Measurements from ENCODE around the gene MAP3K7.
A peak's percentile ranks its signal among the peaks of the same experiment; 100 is the strongest.

Gene MAP3K7

DNA sequence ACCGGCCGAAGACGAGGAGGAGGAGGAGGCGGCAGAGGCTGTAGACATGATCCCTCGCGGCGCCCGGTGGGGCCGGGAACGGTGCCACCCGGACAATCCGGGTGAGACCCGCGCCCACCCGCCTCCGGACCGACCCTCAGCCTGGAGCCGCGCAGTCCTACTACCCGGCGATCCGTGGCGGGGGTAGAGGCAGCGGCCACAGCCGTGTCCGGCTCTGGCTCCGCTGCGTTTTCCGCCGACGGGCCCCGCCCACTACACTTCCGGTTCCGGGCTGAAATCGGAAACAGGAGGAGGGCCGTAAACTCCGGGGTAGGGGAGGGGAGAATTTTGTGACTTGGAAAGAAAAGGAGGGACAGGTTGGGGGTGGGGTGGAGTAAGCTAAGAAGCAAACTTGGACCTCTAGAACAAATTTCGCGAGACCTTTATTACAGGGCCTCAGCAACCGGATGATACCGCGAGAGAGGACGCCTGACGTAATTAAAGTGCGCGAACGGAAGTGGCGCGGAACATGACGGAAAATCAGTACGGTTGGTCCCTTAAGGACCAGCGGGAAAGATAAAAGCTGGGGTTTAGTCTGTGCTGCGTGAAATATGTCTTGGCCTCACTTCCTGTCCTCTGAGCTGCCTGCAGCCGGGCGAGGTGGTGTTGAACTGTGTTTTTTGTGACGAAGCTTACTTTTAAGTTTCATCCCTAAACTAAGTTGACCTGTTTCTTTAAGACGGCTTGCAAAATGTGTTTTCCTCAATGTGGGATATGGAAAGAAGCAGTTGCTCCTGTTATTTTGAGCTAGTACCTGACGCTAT is at the start of gene MAP3K7:
Gene MAP3K7 (minus strand): TSS at position 237 of the 803 bp plus-strand sequence. CDS start 189 bp downstream, at position 48.
- Histone ChIP-seq H3K9ac (ENCODE audit: low read length in 5 of 5) (peak within 1 kb of the TSS; percentile 91 to 99 (median 97)), H3K27me3 (ENCODE audit: control insufficient read depth in 5 of 5, insufficient read depth in 4 of 5, low read length in 5 of 5) (peaks cover 0 to 4% (median 3%) of the 10 kb centered on the region in 5 donors), H3K4me1 (ENCODE audit: control insufficient read depth in 5 of 5, insufficient read depth in 5 of 5, low read length in 5 of 5) (peaks cover 0 to 30% (median 27%) of the 10 kb centered on the region in 5 donors), H3K27ac (ENCODE audit: low read depth, low read length) (peak within 1 kb of the TSS; percentile 93), H3K9me3 (ENCODE audit: control insufficient read depth in 5 of 5, low read length in 5 of 5) (no peaks in the 10 kb centered on the region), H3K4me3 (ENCODE audit: low read depth in 1 of 5, low read length in 5 of 5) (peak within 1 kb of the TSS; percentile 86 to 99 (median 95)), H3K36me3 (ENCODE audit: control insufficient read depth in 5 of 5, insufficient read depth in 5 of 5, low read length in 5 of 5) (no peaks in the 10 kb centered on the region)

DNA sequence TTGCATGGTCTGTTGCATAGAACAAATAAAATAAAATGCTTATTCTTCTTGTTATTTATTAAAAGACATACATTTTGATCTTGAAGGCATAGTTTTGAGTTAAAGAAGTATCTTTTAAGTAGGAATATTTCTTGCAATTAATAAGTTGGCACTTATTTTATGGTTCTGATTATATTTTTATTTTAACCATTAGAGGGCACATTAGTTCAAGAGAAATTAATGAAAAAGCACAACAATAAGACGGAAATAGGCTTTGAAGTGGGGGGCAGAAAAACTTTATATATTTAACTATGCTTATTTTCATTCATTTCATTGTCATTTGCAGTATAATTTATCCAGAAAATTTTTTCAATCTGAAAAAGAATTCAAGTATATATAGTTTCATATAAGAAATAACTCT is 44.2 kb upstream of the MAP3K7 start:
- no peak overlapping the region for H3K9ac ChIP-seq (ENCODE audit: low read length in 5 of 5)
- no peaks in the 10 kb centered on the region for H3K4me1 ChIP-seq (ENCODE audit: control insufficient read depth in 5 of 5, insufficient read depth in 5 of 5, low read length in 5 of 5)
- no peaks in the 10 kb centered on the region for H3K9me3 ChIP-seq (ENCODE audit: control insufficient read depth in 5 of 5, low read length in 5 of 5)
- H3K27ac ChIP-seq (ENCODE audit: low read depth, low read length), result no peak overlapping the region
- no peaks in the 10 kb centered on the region for H3K36me3 ChIP-seq (ENCODE audit: control insufficient read depth in 5 of 5, insufficient read depth in 5 of 5, low read length in 5 of 5)
- H3K27me3 ChIP-seq (ENCODE audit: control insufficient read depth in 5 of 5, insufficient read depth in 4 of 5, low read length in 5 of 5), result no peaks in the 10 kb centered on the region
- H3K4me3 ChIP-seq (ENCODE audit: low read depth in 1 of 5, low read length in 5 of 5), result no peak overlapping the region

DNA sequence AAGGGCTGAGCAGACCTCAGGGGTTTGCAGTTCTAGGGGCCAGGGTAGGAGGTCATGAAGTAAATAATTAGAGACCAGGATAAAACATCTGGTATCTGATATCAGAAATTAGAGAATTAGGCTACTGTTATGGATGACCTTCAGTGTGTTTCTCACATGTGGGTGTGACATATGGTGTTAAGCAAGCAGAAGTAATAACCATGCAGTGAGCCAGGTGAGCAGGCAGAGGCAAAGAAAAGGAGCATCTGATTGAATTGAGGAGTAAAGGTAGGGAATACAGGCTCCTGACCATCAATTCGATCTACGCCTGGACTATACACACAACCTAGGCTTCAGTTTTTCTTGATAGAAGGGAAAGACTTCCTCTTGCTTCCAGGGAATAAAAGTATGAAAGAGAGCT is 34.7 kb upstream of the MAP3K7 start:
- Histone ChIP-seq H3K4me1 (ENCODE audit: control insufficient read depth in 5 of 5, insufficient read depth in 5 of 5, low read length in 5 of 5) (no peaks in the 10 kb centered on the region), H3K27me3 (ENCODE audit: control insufficient read depth in 5 of 5, insufficient read depth in 4 of 5, low read length in 5 of 5) (peaks cover 0 to 6% (median 3%) of the 10 kb centered on the region in 5 donors), H3K9me3 (ENCODE audit: control insufficient read depth in 5 of 5, low read length in 5 of 5) (no peaks in the 10 kb centered on the region), H3K9ac (ENCODE audit: low read length in 5 of 5) (no peak overlapping the region), H3K4me3 (ENCODE audit: low read depth in 1 of 5, low read length in 5 of 5) (no peak overlapping the region), H3K27ac (ENCODE audit: low read depth, low read length) (no peak overlapping the region), H3K36me3 (ENCODE audit: control insufficient read depth in 5 of 5, insufficient read depth in 5 of 5, low read length in 5 of 5) (no peaks in the 10 kb centered on the region)

DNA sequence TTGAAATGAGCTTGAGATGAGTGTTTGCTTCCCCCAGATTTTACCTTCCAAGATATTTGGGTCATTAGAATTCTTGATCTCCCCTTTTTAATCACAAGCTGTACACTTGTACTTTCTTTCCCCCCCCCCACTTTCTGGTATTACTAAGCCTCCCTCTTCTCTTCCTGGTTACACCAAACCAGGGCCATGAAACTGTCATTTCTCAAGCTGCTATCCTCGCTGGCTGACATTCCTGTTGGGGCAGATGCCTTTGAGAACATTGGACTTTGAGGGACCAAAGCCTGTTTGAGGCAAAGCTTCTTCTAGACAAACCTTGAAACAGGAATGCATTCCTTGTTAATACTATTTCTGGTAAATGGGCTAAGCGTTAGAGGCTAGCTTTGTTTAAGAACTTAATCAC is 32.3 kb upstream of the MAP3K7 start:
- H3K27ac ChIP-seq (ENCODE audit: low read depth, low read length), result no peak overlapping the region
- no peaks in the 10 kb centered on the region for H3K4me1 ChIP-seq (ENCODE audit: control insufficient read depth in 5 of 5, insufficient read depth in 5 of 5, low read length in 5 of 5)
- peaks cover 3 to 16% (median 9%) of the 10 kb centered on the region in 5 donors for H3K27me3 ChIP-seq (ENCODE audit: control insufficient read depth in 5 of 5, insufficient read depth in 4 of 5, low read length in 5 of 5)
- H3K9ac ChIP-seq (ENCODE audit: low read length in 5 of 5), result no peak overlapping the region
- no peaks in the 10 kb centered on the region for H3K9me3 ChIP-seq (ENCODE audit: control insufficient read depth in 5 of 5, low read length in 5 of 5)
- no peak overlapping the region for H3K4me3 ChIP-seq (ENCODE audit: low read depth in 1 of 5, low read length in 5 of 5)
- no peaks in the 10 kb centered on the region for H3K36me3 ChIP-seq (ENCODE audit: control insufficient read depth in 5 of 5, insufficient read depth in 5 of 5, low read length in 5 of 5)

DNA sequence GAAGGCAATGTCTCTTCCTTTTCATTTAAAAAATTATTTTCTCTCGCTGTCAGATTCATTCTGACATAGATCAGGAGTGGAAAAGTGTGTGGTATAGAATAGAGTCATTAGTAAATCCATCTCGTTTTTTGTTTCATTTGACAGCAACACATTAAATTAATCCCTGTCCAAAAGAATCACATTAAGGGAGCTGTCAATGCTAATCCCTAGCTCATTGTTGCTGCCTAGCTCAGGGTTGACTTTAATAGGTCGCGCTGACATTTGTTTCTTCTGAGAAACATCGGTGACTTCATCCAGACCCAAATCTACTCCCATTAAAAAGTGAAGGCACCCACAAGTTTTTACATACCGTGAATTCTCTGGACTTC is 25.4 kb upstream of the MAP3K7 start:
- Histone ChIP-seq H3K27ac (ENCODE audit: low read depth, low read length) (no peak overlapping the region), H3K9ac (ENCODE audit: low read length in 5 of 5) (no peak overlapping the region), H3K9me3 (ENCODE audit: control insufficient read depth in 5 of 5, low read length in 5 of 5) (no peaks in the 10 kb centered on the region), H3K4me1 (ENCODE audit: control insufficient read depth in 5 of 5, insufficient read depth in 5 of 5, low read length in 5 of 5) (peaks cover 0 to 17% (median 16%) of the 10 kb centered on the region in 5 donors), H3K36me3 (ENCODE audit: control insufficient read depth in 5 of 5, insufficient read depth in 5 of 5, low read length in 5 of 5) (no peaks in the 10 kb centered on the region), H3K27me3 (ENCODE audit: control insufficient read depth in 5 of 5, insufficient read depth in 4 of 5, low read length in 5 of 5) (peaks cover 3 to 30% (median 16%) of the 10 kb centered on the region in 5 donors), H3K4me3 (ENCODE audit: low read depth in 1 of 5, low read length in 5 of 5) (no peak overlapping the region)

DNA sequence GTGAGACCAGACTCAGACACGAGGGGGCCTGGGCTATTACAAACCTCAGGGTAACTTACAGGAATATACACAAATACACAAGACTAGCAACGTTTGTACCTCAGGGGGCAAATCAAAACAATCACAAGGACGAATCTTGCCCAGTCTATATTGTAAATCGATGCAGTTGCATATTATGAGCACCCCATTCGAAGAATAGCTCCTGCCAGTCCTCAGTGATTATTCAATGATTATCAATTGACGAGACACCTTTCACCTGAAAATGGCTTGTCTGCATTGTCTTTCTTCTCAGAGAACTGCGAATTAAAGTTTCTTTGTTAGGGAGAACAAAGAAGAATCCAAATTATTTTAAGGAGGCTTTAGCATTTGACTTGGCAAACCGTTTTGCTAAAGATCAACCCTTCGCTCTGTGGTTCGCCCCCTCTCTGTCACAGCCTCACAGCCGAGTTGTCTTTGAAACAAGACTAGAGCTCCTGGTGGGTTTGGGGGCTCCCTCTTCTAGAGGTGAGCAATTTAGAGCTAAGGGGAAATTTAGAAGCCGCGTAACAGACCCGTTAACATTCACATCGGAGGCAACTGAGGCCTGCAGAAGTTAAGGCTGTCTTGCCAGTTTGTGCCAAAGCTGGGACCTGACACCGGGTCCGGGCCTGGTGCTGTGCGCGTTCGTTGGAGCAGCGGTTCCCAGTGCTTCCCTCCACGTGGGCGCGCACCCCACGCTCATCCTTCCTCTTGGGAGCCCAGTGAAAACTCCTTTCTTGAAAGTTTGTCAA is 24.9 kb upstream of the MAP3K7 start:
- H3K4me1 ChIP-seq (ENCODE audit: control insufficient read depth in 5 of 5, insufficient read depth in 5 of 5, low read length in 5 of 5), result peaks cover 0 to 17% (median 16%) of the 10 kb centered on the region in 5 donors
- peaks cover 3 to 30% (median 16%) of the 10 kb centered on the region in 5 donors for H3K27me3 ChIP-seq (ENCODE audit: control insufficient read depth in 5 of 5, insufficient read depth in 4 of 5, low read length in 5 of 5)
- H3K27ac ChIP-seq (ENCODE audit: low read depth, low read length), result no peak overlapping the region
- H3K9me3 ChIP-seq (ENCODE audit: control insufficient read depth in 5 of 5, low read length in 5 of 5), result no peaks in the 10 kb centered on the region
- peak overlapping the region; percentile 31 to 78 (median 72) for H3K4me3 ChIP-seq (ENCODE audit: low read depth in 1 of 5, low read length in 5 of 5)
- H3K36me3 ChIP-seq (ENCODE audit: control insufficient read depth in 5 of 5, insufficient read depth in 5 of 5, low read length in 5 of 5), result no peaks in the 10 kb centered on the region
- H3K9ac ChIP-seq (ENCODE audit: low read length in 5 of 5), result peak overlapping the region in 1 of 5 donors; percentile 52

DNA sequence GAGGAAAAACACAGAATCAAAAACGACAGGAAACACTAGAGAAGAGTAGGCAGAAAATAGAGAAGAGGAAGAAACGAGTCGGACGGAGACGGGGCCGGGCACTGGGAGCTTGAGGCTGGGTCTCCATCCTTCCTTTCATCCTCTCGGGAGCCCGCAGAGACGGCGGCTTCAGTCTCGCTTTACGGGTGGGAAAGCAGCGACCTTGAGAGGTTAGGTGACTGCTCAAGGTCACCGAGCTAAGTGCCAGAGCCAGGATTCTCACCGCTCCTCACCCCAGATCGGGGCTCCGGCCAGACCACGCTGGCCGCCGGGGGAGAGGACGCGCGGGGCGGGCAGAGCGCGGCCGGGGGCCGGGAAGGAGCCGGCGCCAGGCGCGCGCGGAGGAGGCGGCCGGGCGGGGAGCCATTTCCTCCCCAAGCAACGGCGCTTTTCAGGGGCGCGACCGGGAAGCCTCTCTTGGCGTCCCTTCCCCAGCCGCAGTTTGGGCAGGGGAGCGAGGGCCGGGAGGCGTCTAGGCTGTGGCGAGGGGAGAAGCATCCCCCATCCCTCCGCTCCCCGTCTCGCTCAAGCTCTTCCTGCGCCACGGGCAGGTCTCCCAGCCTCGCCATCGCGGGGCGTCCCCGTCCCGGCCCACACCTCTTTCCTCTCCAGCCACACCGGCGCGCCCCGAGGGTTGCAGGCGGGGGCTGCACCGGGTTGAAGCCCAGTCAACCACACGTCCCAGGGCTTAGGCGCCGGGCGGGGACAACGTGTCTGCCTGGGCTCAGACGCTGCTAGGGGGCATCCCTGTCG is 24.1 kb upstream of the MAP3K7 start:
- peaks cover 3 to 27% (median 16%) of the 10 kb centered on the region in 5 donors for H3K27me3 ChIP-seq (ENCODE audit: control insufficient read depth in 5 of 5, insufficient read depth in 4 of 5, low read length in 5 of 5)
- no peaks in the 10 kb centered on the region for H3K9me3 ChIP-seq (ENCODE audit: control insufficient read depth in 5 of 5, low read length in 5 of 5)
- no peaks in the 10 kb centered on the region for H3K36me3 ChIP-seq (ENCODE audit: control insufficient read depth in 5 of 5, insufficient read depth in 5 of 5, low read length in 5 of 5)
- H3K4me3 ChIP-seq (ENCODE audit: low read depth in 1 of 5, low read length in 5 of 5), result peak overlapping the region; percentile 70 to 78 (median 75)
- H3K9ac ChIP-seq (ENCODE audit: low read length in 5 of 5), result peak overlapping the region in 4 of 5 donors; percentile 50 to 67 (median 56)
- peaks cover 0 to 17% (median 16%) of the 10 kb centered on the region in 5 donors for H3K4me1 ChIP-seq (ENCODE audit: control insufficient read depth in 5 of 5, insufficient read depth in 5 of 5, low read length in 5 of 5)
- no peak overlapping the region for H3K27ac ChIP-seq (ENCODE audit: low read depth, low read length)

DNA sequence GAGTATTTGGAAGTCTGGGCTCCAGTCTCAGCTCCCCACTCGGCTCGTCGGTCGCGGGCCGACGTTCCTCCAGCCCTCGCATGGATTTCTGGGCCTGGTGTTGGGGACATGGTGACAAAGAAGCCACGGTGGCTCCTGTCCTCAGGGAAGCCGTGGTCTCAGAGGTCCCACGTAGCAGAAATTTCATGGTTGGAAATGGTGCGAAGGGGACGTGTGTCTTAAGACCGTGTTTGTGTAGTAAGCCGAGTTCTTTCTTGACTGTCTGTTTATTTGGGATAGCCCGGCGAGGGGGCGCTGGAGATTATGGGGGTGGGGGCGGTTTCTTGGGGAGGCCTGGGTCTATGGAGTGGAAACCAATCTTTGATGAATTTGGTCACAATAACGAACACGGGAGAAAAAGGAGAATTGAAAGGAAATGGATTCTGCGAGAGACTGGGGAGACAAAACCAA is 23.5 kb upstream of the MAP3K7 start:
- no peak overlapping the region for H3K27ac ChIP-seq (ENCODE audit: low read depth, low read length)
- H3K4me1 ChIP-seq (ENCODE audit: control insufficient read depth in 5 of 5, insufficient read depth in 5 of 5, low read length in 5 of 5), result peaks cover 0 to 17% (median 16%) of the 10 kb centered on the region in 5 donors
- no peaks in the 10 kb centered on the region for H3K36me3 ChIP-seq (ENCODE audit: control insufficient read depth in 5 of 5, insufficient read depth in 5 of 5, low read length in 5 of 5)
- H3K4me3 ChIP-seq (ENCODE audit: low read depth in 1 of 5, low read length in 5 of 5), result peak overlapping the region; percentile 70 to 78 (median 75)
- peak overlapping the region in 4 of 5 donors; percentile 50 to 67 (median 56) for H3K9ac ChIP-seq (ENCODE audit: low read length in 5 of 5)
- no peaks in the 10 kb centered on the region for H3K9me3 ChIP-seq (ENCODE audit: control insufficient read depth in 5 of 5, low read length in 5 of 5)
- H3K27me3 ChIP-seq (ENCODE audit: control insufficient read depth in 5 of 5, insufficient read depth in 4 of 5, low read length in 5 of 5), result peaks cover 3 to 25% (median 16%) of the 10 kb centered on the region in 5 donors

DNA sequence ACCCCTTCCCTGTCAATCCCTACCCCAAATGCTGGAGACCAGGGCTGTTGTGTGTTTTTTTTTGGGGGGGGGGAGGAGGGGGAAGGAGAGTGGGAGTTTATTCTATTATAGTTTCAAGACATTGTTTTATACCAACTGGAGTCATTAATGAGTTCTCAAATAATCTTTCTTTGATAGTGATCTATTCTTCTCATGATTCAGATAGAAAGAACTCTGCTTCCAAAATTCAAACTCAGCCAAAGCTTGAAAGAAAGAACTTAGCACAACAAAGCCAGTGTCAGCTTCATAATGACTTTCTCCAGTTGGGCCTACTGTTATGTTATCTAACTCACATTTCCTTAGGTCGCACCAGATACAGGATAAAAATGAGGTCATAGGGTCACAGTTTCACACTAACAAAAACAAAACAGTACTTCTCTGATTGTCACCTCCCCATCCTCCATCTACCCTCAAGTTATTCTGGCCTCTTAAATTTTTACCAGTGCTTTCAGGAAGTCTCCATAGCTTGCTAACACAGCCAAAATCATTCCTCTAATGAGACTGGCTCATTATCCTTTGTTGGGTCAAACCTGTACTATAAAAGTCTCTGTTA is 19.0 kb upstream of the MAP3K7 start:
- peaks cover 0 to 8% (median 8%) of the 10 kb centered on the region in 5 donors for H3K4me1 ChIP-seq (ENCODE audit: control insufficient read depth in 5 of 5, insufficient read depth in 5 of 5, low read length in 5 of 5)

More for the DNA sequence above, 19.0 kb upstream of the MAP3K7 start:
- Histone ChIP-seq H3K36me3 (ENCODE audit: control insufficient read depth in 5 of 5, insufficient read depth in 5 of 5, low read length in 5 of 5) (no peaks in the 10 kb centered on the region), H3K4me3 (ENCODE audit: low read depth in 1 of 5, low read length in 5 of 5) (no peak overlapping the region), H3K27me3 (ENCODE audit: control insufficient read depth in 5 of 5, insufficient read depth in 4 of 5, low read length in 5 of 5) (peaks cover 0 to 4% (median 3%) of the 10 kb centered on the region in 5 donors), H3K9ac (ENCODE audit: low read length in 5 of 5) (no peak overlapping the region), H3K9me3 (ENCODE audit: control insufficient read depth in 5 of 5, low read length in 5 of 5) (no peaks in the 10 kb centered on the region), H3K27ac (ENCODE audit: low read depth, low read length) (no peak overlapping the region)

All from subcutaneous abdominal adipose tissue (tissue), 5 donors.